ENCODE data around the gene LDB1.

- TF ChIP-seq POLR2AphosphoS5 (IDR thresholded peaks at IDR 0.05; ENCODE audit: low read depth, low read length) = peak; percentile 91
- 0 out of 2 replicates have a peak, but pooled peaks have one; percentile 60 for TF ChIP-seq SIN3A (IDR thresholded peaks at IDR 0.05; ENCODE audit: borderline replicate concordance, insufficient read depth, low read length)
- no peak for TF ChIP-seq REST (IDR thresholded peaks at IDR 0.05; ENCODE audit: insufficient read depth in 1 of 2, low read depth in 2 of 2, low read length in 2 of 2)
- TF ChIP-seq TAF1 (IDR thresholded peaks at IDR 0.05; ENCODE audit: borderline replicate concordance, insufficient read depth, low read length) = peak; percentile 65; the same call in 1 of the 2 replicates
Measured at GRCh38 chr10:102132563-102133372, 12.6 kb upstream of the LDB1 start, which contains the start of gene PPRC1.
